ENCODE results near the gene TNFAIP6. TPM values are rescaled to one million over a fixed set of nuclear protein-coding genes. Genes with fewer than 3 reads are reported as not detected.

Gene TNFAIP6
- total RNA-seq, 2 experiments from 2014 or later, result not detected

DNA sequence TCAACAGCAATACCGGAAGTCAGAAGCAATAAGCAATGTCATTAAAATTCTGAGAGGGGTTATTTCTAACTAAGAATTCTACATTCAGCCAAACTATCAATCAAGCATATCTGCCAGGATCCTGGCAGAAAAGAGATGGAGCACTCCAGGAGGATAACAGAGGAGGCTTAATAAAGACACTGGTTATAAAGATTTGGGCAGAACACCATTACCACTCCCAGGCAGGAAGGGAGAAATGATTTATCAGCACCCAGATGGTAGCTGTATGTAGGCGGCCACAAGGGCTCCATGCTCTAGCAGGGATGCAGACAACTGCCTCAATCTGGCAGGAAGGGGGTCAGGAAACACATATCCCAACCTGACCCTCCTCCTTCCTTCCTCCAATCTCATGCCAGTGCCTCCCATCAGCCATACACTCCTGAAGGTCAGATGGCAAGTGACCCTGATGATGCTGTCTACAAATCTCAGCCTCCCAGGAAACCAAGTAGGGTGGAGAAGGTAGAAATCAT lies 20.5 kb upstream of the TNFAIP6 start:
- intact Hi-C loops (cut with micrococcal nuclease; ENCODE audit: unreplicated experiment), result no loop called here
- Histone ChIP-seq H3K4me1 (ENCODE audit: insufficient read depth, low read length, poor library complexity, severe bottlenecking) (no peaks in the 10 kb centered on the region), H3K79me2 (ENCODE audit: insufficient read depth, low read depth, low read length) (no peaks in the 10 kb centered on the region), H3K36me3 (ENCODE audit: insufficient read depth, low read length) (no peaks in the 10 kb centered on the region), H3K4me2 (ENCODE audit: low read length) (no peak overlapping the region), H3K27ac (ENCODE audit: low read depth, low read length, poor library complexity, severe bottlenecking) (no peak overlapping the region), H2AFZ (ENCODE audit: low read length) (no peak overlapping the region), H3K4me3 (ENCODE audit: low read depth, low read length, poor library complexity, severe bottlenecking) (no peak overlapping the region), H3K9me3 (ENCODE audit: low read length) (no peaks in the 10 kb centered on the region), H4K20me1 (ENCODE audit: insufficient read depth, low read length) (no peaks in the 10 kb centered on the region), H3K9me2 (ENCODE audit: insufficient read depth, low read length) (no peaks in the 10 kb centered on the region)
- ChIA-PET CTCF (ENCODE audit: unreplicated experiment) (no interaction called here), POLR2A (interaction anchor here (0.6 kb wide), 2 partner anchors 1252 to 1538 kb away, joined by 3 to 4 read pairs; no protein-coding TSS in a partner anchor)
- DNase-seq (ENCODE audit: low spot score), result no peak
- BruUV-seq (replicated peaks), result no TSS peak
- no peak for TF ChIP-seq EZH2phosphoT487 (IDR thresholded peaks at IDR 0.05; ENCODE audit: borderline replicate concordance, low read depth, low read length)
- TF ChIP-seq, protein P1, sequence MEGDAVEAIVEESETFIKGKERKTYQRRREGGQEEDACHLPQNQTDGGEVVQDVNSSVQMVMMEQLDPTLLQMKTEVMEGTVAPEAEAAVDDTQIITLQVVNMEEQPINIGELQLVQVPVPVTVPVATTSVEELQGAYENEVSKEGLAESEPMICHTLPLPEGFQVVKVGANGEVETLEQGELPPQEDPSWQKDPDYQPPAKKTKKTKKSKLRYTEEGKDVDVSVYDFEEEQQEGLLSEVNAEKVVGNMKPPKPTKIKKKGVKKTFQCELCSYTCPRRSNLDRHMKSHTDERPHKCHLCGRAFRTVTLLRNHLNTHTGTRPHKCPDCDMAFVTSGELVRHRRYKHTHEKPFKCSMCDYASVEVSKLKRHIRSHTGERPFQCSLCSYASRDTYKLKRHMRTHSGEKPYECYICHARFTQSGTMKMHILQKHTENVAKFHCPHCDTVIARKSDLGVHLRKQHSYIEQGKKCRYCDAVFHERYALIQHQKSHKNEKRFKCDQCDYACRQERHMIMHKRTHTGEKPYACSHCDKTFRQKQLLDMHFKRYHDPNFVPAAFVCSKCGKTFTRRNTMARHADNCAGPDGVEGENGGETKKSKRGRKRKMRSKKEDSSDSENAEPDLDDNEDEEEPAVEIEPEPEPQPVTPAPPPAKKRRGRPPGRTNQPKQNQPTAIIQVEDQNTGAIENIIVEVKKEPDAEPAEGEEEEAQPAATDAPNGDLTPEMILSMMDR (conservative IDR thresholded peaks at IDR 0.05; ENCODE audit: low read length), result no peak

DNA sequence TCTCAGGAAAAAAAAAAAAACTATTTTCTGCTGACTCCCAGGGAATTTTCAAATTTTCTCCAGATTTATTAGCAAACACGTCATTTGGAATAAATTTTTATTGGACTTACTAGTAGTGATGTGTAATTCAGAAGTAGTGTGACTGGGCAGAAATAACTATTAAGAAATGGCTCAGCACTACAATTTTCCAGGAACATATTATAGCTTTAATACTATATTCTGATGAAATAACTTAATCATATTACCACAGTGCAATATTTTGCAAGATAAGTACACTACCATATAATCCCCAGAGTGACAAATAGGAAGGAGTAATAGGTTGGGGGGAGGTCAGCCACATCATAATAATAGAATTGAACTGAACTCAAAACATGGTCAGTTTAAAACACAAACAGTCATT lies 19.7 kb upstream of the TNFAIP6 start:
- H3K9me3 ChIP-seq (ENCODE audit: low read length), result no peaks in the 10 kb centered on the region
- no peak overlapping the region for H3K4me2 ChIP-seq (ENCODE audit: low read length)
- intact Hi-C loops (cut with micrococcal nuclease; ENCODE audit: unreplicated experiment), result no loop called here
- POLR2A ChIA-PET, result interaction anchor here (0.6 kb wide), 3 partner anchors 736 to 1538 kb away, joined by 3 to 4 read pairs (median 3); no protein-coding TSS in a partner anchor
- TF ChIP-seq, protein P1 (conservative IDR thresholded peaks at IDR 0.05; ENCODE audit: low read length), result no peak
- no peak for TF ChIP-seq EZH2phosphoT487 (IDR thresholded peaks at IDR 0.05; ENCODE audit: borderline replicate concordance, low read depth, low read length)
- H2AFZ ChIP-seq (ENCODE audit: low read length), result no peak overlapping the region
- H3K4me3 ChIP-seq (ENCODE audit: low read depth, low read length, poor library complexity, severe bottlenecking), result no peak overlapping the region
- H3K9me2 ChIP-seq (ENCODE audit: insufficient read depth, low read length), result no peaks in the 10 kb centered on the region
- no peaks in the 10 kb centered on the region for H3K36me3 ChIP-seq (ENCODE audit: insufficient read depth, low read length)
- CTCF ChIA-PET (ENCODE audit: unreplicated experiment), result no interaction called here
- no peaks in the 10 kb centered on the region for H3K79me2 ChIP-seq (ENCODE audit: insufficient read depth, low read depth, low read length)
- H4K20me1 ChIP-seq (ENCODE audit: insufficient read depth, low read length), result no peaks in the 10 kb centered on the region
- no TSS peak for BruUV-seq (replicated peaks)
- H3K27ac ChIP-seq (ENCODE audit: low read depth, low read length, poor library complexity, severe bottlenecking), result no peak overlapping the region
- no peaks in the 10 kb centered on the region for H3K4me1 ChIP-seq (ENCODE audit: insufficient read depth, low read length, poor library complexity, severe bottlenecking)
- no peak for DNase-seq (ENCODE audit: low spot score)

DNA sequence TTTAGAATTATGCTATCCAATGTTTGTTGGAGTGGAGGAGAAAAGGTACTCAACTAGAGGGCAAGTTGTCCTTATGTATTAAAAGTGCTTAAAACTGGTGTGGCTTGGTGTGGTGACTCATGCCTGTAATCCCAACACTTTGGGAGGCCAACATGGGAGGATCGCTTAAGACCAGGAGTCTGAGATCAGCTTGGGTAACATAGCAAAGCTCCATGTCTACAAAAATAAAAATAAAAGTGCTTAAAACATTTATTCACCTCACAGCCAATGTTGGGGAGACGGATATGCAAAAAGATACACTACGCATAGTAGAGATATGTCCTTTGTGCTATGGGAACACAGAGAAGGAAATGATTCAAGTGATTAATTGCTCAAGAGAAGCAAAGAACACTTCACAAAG lies 19.3 kb upstream of the TNFAIP6 start:
- Histone ChIP-seq H3K4me2 (ENCODE audit: low read length) (no peak overlapping the region), H3K4me3 (ENCODE audit: low read depth, low read length, poor library complexity, severe bottlenecking) (no peak overlapping the region), H3K27ac (ENCODE audit: low read depth, low read length, poor library complexity, severe bottlenecking) (no peak overlapping the region), H3K9me3 (ENCODE audit: low read length) (no peaks in the 10 kb centered on the region), H3K4me1 (ENCODE audit: insufficient read depth, low read length, poor library complexity, severe bottlenecking) (no peaks in the 10 kb centered on the region), H3K36me3 (ENCODE audit: insufficient read depth, low read length) (no peaks in the 10 kb centered on the region), H3K79me2 (ENCODE audit: insufficient read depth, low read depth, low read length) (no peaks in the 10 kb centered on the region), H3K9me2 (ENCODE audit: insufficient read depth, low read length) (no peaks in the 10 kb centered on the region), H2AFZ (ENCODE audit: low read length) (no peak overlapping the region), H4K20me1 (ENCODE audit: insufficient read depth, low read length) (no peaks in the 10 kb centered on the region)
- DNase-seq (ENCODE audit: low spot score), result no peak
- BruUV-seq (replicated peaks), result no TSS peak
- POLR2A ChIA-PET, result interaction anchor here (0.6 kb wide), 1 partner anchor 737 kb away, joined by 3 read pairs; no protein-coding TSS in a partner anchor
- intact Hi-C loops (cut with micrococcal nuclease; ENCODE audit: unreplicated experiment), result no loop called here
- CTCF ChIA-PET (ENCODE audit: unreplicated experiment), result no interaction called here
- no peak for TF ChIP-seq EZH2phosphoT487 (IDR thresholded peaks at IDR 0.05; ENCODE audit: borderline replicate concordance, low read depth, low read length)
- TF ChIP-seq, protein P1 (conservative IDR thresholded peaks at IDR 0.05; ENCODE audit: low read length), result no peak

All from OCI-LY7 (cell line).